Measurements from ENCODE around the gene CBS. TPM values are rescaled to one million over a fixed set of nuclear protein-coding genes. Genes with fewer than 3 reads are reported as not detected.
"Not testable (repeated sequence)": the region's sequence is repeated elsewhere in the genome, so short reads cannot be mapped to it uniquely, and the experiment has no call there.

CBS gene
- total RNA-seq, 1 experiment from 2014 or later, result 126 TPM

DNA sequence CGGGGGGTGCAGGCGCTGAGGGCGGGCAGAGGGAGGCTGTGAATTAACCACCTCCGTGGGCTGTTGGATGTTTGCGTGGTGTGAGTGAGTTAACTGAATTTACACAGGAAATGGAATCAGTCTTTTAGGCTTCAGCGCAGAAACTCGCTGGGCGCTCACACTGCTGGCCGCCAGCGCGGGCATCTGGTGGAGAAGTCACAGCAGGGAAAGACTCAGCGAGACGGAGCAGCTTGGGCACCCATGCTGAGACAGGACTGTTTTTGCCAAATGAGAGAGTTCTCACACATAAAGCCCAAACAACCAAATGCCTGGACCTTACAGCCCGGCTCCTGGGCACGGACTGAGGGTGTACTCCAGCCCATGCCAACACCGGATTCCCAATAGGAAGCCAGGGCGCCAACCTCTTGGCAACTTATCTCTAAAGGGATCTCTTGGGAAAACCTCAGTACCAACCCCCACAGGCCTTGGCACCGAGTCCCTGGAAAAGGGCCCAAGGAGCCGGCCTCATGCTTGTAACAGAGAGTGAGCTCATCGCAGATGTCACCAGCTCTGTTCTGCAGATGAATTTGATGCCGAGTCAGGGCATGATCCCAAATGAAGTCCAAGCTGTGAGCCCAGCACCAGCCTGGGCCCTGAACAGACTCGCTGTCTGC lies 11.2 kb downstream of the CBS start:
- DNase-seq (ENCODE audit: low spot score); H3K9me3 ChIP-seq (ENCODE audit: low read depth, low read length, poor library complexity, severe bottlenecking); CTCF ChIA-PET; intact Hi-C loops (cut with micrococcal nuclease; ENCODE audit: unreplicated experiment); H3K4me3 ChIP-seq (ENCODE audit: low read depth, low read length, poor library complexity, severe bottlenecking); H3K27me3 ChIP-seq (replicated peaks; ENCODE audit: insufficient read depth, low read depth, low read length, poor library complexity); POLR2A ChIA-PET (ENCODE audit: low non-redundant PET); H3K36me3 ChIP-seq (ENCODE audit: insufficient read depth, low read length, poor library complexity, severe bottlenecking); H3K4me1 ChIP-seq (ENCODE audit: insufficient read depth, low read length, poor library complexity, severe bottlenecking); H3K27ac ChIP-seq (ENCODE audit: low read depth, low read length, poor library complexity, severe bottlenecking); BruUV-seq (replicated peaks): not testable (repeated sequence)

GRCh38 chr21:43062955-43063664 lies 12.5 kb downstream of the CBS start:
- H3K36me3 ChIP-seq (ENCODE audit: insufficient read depth, low read length, poor library complexity, severe bottlenecking); intact Hi-C loops (cut with micrococcal nuclease; ENCODE audit: unreplicated experiment); DNase-seq (ENCODE audit: low spot score); BruUV-seq (replicated peaks); CTCF ChIA-PET; POLR2A ChIA-PET (ENCODE audit: low non-redundant PET); H3K4me1 ChIP-seq (ENCODE audit: insufficient read depth, low read length, poor library complexity, severe bottlenecking); H3K27me3 ChIP-seq (replicated peaks; ENCODE audit: insufficient read depth, low read depth, low read length, poor library complexity); H3K27ac ChIP-seq (ENCODE audit: low read depth, low read length, poor library complexity, severe bottlenecking); H3K9me3 ChIP-seq (ENCODE audit: low read depth, low read length, poor library complexity, severe bottlenecking); H3K4me3 ChIP-seq (ENCODE audit: low read depth, low read length, poor library complexity, severe bottlenecking): not testable (repeated sequence)

- H3K4me1 ChIP-seq (ENCODE audit: insufficient read depth, low read length, poor library complexity, severe bottlenecking); H3K9me3 ChIP-seq (ENCODE audit: low read depth, low read length, poor library complexity, severe bottlenecking); H3K4me3 ChIP-seq (ENCODE audit: low read depth, low read length, poor library complexity, severe bottlenecking); CTCF ChIA-PET; H3K36me3 ChIP-seq (ENCODE audit: insufficient read depth, low read length, poor library complexity, severe bottlenecking); intact Hi-C loops (cut with micrococcal nuclease; ENCODE audit: unreplicated experiment); DNase-seq (ENCODE audit: low spot score); H3K27ac ChIP-seq (ENCODE audit: low read depth, low read length, poor library complexity, severe bottlenecking); POLR2A ChIA-PET (ENCODE audit: low non-redundant PET); H3K27me3 ChIP-seq (replicated peaks; ENCODE audit: insufficient read depth, low read depth, low read length, poor library complexity): not testable (repeated sequence)
- BruUV-seq (replicated peaks), result TSS peak; percentile 65
These were observed 22.5 kb downstream of the CBS start for GRCh38 chr21:43053112-43053511.

GRCh38 chr21:43045876-43046821 lies 29.5 kb downstream of the CBS start:
- H3K27ac ChIP-seq (ENCODE audit: low read depth, low read length, poor library complexity, severe bottlenecking); POLR2A ChIA-PET (ENCODE audit: low non-redundant PET); H3K4me1 ChIP-seq (ENCODE audit: insufficient read depth, low read length, poor library complexity, severe bottlenecking); H3K36me3 ChIP-seq (ENCODE audit: insufficient read depth, low read length, poor library complexity, severe bottlenecking); H3K27me3 ChIP-seq (replicated peaks; ENCODE audit: insufficient read depth, low read depth, low read length, poor library complexity); CTCF ChIA-PET; BruUV-seq (replicated peaks); intact Hi-C loops (cut with micrococcal nuclease; ENCODE audit: unreplicated experiment); H3K4me3 ChIP-seq (ENCODE audit: low read depth, low read length, poor library complexity, severe bottlenecking); DNase-seq (ENCODE audit: low spot score); H3K9me3 ChIP-seq (ENCODE audit: low read depth, low read length, poor library complexity, severe bottlenecking): not testable (repeated sequence)

DNA sequence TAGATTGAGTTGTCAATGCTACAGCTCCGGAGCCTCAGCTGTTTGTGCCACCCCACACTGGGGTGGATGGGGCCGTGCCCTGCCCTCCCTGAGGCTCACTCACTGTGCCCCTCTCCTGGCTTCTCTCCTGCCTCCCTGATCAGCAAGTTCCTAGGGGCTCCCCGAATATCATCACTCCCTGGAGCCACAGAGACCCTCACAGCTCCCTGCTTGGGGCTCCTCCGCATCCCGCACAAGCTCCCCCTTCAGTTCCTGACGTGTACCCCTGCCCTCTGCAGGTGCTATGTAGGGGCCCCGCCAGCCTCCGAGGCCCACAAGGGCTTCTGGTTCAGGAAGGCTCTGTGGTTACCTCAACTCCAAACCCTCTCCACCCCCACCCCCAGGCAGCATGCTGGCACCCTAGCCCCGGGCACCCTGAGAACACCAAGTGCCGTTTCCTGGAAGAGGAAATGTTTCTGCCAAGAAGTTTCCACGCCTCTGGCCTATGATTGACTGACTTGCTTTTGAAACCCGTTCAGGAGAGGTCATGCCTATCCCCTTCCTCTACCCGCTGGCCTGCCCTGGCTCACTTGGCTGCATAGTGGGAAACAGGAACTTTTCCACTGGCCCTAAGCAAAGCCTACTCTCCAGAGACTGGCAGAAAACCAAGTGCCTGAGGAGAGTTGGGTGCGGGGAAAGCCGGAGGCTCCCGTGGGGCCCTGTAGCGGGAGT lies 30.3 kb downstream of the CBS start:
- H3K9me3 ChIP-seq (ENCODE audit: low read depth, low read length, poor library complexity, severe bottlenecking); H3K36me3 ChIP-seq (ENCODE audit: insufficient read depth, low read length, poor library complexity, severe bottlenecking); H3K4me3 ChIP-seq (ENCODE audit: low read depth, low read length, poor library complexity, severe bottlenecking); POLR2A ChIA-PET (ENCODE audit: low non-redundant PET); H3K27ac ChIP-seq (ENCODE audit: low read depth, low read length, poor library complexity, severe bottlenecking); CTCF ChIA-PET; H3K4me1 ChIP-seq (ENCODE audit: insufficient read depth, low read length, poor library complexity, severe bottlenecking); H3K27me3 ChIP-seq (replicated peaks; ENCODE audit: insufficient read depth, low read depth, low read length, poor library complexity); DNase-seq (ENCODE audit: low spot score); BruUV-seq (replicated peaks); intact Hi-C loops (cut with micrococcal nuclease; ENCODE audit: unreplicated experiment): not testable (repeated sequence)

DNA sequence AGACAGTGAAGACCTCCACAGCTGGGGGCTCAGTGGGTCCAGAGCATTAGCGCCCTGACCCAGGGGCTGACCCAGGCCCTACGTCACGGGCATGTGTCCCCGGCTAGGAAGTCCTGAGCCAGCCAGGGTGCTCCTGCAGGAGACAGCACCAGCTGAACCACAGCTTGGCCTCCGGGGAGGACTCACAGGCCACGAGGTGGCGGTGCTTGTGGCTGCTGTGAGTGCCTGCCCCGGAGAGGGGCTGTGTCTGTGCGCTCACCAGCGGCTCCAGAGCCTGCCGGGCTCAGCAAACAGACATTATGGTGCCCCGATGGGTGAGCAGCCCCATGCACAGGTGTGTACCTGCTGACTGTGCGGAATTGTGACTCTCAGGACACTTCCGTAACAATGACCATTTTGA lies 31.1 kb downstream of the CBS start:
- CTCF ChIA-PET; H3K27me3 ChIP-seq (replicated peaks; ENCODE audit: insufficient read depth, low read depth, low read length, poor library complexity); H3K4me3 ChIP-seq (ENCODE audit: low read depth, low read length, poor library complexity, severe bottlenecking); H3K27ac ChIP-seq (ENCODE audit: low read depth, low read length, poor library complexity, severe bottlenecking); H3K9me3 ChIP-seq (ENCODE audit: low read depth, low read length, poor library complexity, severe bottlenecking); intact Hi-C loops (cut with micrococcal nuclease; ENCODE audit: unreplicated experiment); H3K36me3 ChIP-seq (ENCODE audit: insufficient read depth, low read length, poor library complexity, severe bottlenecking); H3K4me1 ChIP-seq (ENCODE audit: insufficient read depth, low read length, poor library complexity, severe bottlenecking); DNase-seq (ENCODE audit: low spot score); BruUV-seq (replicated peaks); POLR2A ChIA-PET (ENCODE audit: low non-redundant PET): not testable (repeated sequence)

DNA sequence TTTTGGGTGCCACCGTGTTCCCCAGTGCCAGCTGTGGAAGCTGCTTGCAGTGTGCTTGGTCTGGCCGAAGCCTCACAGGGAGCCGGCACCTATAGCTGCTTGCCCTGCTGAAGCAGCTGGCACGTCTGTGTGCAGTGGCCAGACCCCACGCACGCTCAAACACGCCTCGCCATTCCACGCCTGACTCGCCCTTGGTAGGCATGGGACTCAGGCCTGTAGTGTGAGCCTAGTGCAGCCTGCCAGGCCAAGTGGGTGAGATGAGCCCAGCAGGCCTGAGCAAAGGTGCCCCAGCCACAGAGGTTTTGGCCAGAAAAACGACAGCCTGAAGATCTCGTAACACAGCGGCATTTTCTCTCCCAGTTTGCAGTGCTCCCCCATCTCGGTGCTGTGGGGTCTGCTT lies 32.3 kb downstream of the CBS start:
- H3K27me3 ChIP-seq (replicated peaks; ENCODE audit: insufficient read depth, low read depth, low read length, poor library complexity); H3K27ac ChIP-seq (ENCODE audit: low read depth, low read length, poor library complexity, severe bottlenecking); H3K9me3 ChIP-seq (ENCODE audit: low read depth, low read length, poor library complexity, severe bottlenecking); BruUV-seq (replicated peaks); H3K36me3 ChIP-seq (ENCODE audit: insufficient read depth, low read length, poor library complexity, severe bottlenecking); intact Hi-C loops (cut with micrococcal nuclease; ENCODE audit: unreplicated experiment); H3K4me1 ChIP-seq (ENCODE audit: insufficient read depth, low read length, poor library complexity, severe bottlenecking); CTCF ChIA-PET; POLR2A ChIA-PET (ENCODE audit: low non-redundant PET); DNase-seq (ENCODE audit: low spot score); H3K4me3 ChIP-seq (ENCODE audit: low read depth, low read length, poor library complexity, severe bottlenecking): not testable (repeated sequence)

Data from A673 (cell line).